GM23338 (cell line): ENCODE measurements around the gene CYTH1.

Source experiments
- CREB1 ChIP-seq: fragments of 250-450 bp; sonication (Bioruptor Pico); IDR thresholded peaks from 2 replicates; pipeline ENCODE4 v1.5.0; 2020; ENCODE audit warnings: low read depth, mild to moderate bottlenecking, moderate library complexity
- EZH2 ChIP-seq: fragments of 200-600 bp; sonication (generic); IDR thresholded peaks from one replicate; pipeline ENCODE4 v1.8.0; 2017; ENCODE audit warnings: antibody characterized with exemption, mild to moderate bottlenecking, low read depth; ENCODE audit not compliant: unreplicated experiment
- EZH2phosphoT487 ChIP-seq: fragments of 200-600 bp; sonication (generic); IDR thresholded peaks from one replicate; pipeline ENCODE4 v1.8.1; 2018; ENCODE audit warnings: antibody characterized with exemption; ENCODE audit not compliant: unreplicated experiment
- JUNB ChIP-seq: IDR thresholded peaks from one replicate; pipeline ENCODE4 v1.6.1; 2016; ENCODE audit warnings: antibody characterized with exemption; ENCODE audit not compliant: unreplicated experiment
- POLR2AphosphoS5 ChIP-seq: IDR thresholded peaks from 2 replicates; pipeline ENCODE4 v1.6.1; 2016; ENCODE audit warnings: antibody characterized with exemption, low read depth
- STAT1 ChIP-seq: IDR thresholded peaks from one replicate; pipeline ENCODE4 v1.6.1; 2016; ENCODE audit warnings: antibody characterized with exemption; ENCODE audit not compliant: unreplicated experiment
- ZNF114 ChIP-seq: fragments of 250-450 bp; sonication (Bioruptor Pico); IDR thresholded peaks from 2 replicates; pipeline ENCODE4 v1.5.0; 2020; ENCODE audit warnings: mild to moderate bottlenecking, moderate library complexity
- ZNF331 ChIP-seq: fragments of 250-450 bp; sonication (Bioruptor Pico); IDR thresholded peaks from 2 replicates; pipeline ENCODE4 v1.5.0; 2020; ENCODE audit warnings: low read depth, mild to moderate bottlenecking, moderate library complexity
- TF ChIP-seq, protein P1 (sequence below), 2 experiments: fragments of 200-600 bp in 1 of 2; sonication (generic) in 1 of 2; conservative IDR thresholded peaks; 2 replicates each; pipeline versions ENCODE4 v1.5.1 to v1.6.1; 2016 to 2017; ENCODE audit warnings: antibody characterized with exemption in 2 of 2, low read depth in 2 of 2, mild to moderate bottlenecking in 2 of 2, moderate library complexity in 1 of 2
- TF ChIP-seq, protein P2 (sequence below): IDR thresholded peaks from one replicate; pipeline ENCODE4 v1.6.1; 2018; ENCODE audit warnings: antibody characterized with exemption; ENCODE audit not compliant: unreplicated experiment
- TF ChIP-seq, protein P3 (sequence below): IDR thresholded peaks from 2 replicates; pipeline ENCODE4 v1.6.1; 2016; ENCODE audit warnings: antibody characterized with exemption

DNA sequence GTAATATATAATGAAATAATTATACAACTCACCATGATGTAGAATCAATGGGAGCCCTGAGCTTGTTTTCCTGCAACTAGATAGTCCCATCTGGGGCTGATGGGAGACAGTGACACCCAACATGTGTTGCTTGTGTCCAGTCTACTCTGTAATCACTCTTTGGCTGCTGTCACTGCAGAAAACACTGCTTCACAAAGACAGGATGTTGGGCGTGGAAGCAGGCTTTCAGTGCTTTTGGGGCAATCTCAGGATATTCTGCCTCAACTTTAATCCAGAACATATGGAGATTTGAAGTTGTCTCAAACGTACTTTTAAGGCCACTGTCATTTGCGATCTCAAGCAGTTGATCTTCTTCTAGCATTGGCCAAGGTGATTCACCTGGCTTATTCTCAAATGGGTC lies 94.9 kb downstream of the CYTH1 start:
- TF ChIP-seq, protein P1, sequence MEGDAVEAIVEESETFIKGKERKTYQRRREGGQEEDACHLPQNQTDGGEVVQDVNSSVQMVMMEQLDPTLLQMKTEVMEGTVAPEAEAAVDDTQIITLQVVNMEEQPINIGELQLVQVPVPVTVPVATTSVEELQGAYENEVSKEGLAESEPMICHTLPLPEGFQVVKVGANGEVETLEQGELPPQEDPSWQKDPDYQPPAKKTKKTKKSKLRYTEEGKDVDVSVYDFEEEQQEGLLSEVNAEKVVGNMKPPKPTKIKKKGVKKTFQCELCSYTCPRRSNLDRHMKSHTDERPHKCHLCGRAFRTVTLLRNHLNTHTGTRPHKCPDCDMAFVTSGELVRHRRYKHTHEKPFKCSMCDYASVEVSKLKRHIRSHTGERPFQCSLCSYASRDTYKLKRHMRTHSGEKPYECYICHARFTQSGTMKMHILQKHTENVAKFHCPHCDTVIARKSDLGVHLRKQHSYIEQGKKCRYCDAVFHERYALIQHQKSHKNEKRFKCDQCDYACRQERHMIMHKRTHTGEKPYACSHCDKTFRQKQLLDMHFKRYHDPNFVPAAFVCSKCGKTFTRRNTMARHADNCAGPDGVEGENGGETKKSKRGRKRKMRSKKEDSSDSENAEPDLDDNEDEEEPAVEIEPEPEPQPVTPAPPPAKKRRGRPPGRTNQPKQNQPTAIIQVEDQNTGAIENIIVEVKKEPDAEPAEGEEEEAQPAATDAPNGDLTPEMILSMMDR (conservative IDR thresholded peaks at IDR 0.05; ENCODE audit: low read depth in 2 of 2): no peak
- TF ChIP-seq ZNF114 (CRISPR knock-in tag) (no peak), EZH2 (no peak), POLR2AphosphoS5 (no peak), CREB1 (CRISPR knock-in tag) (no peak), EZH2phosphoT487 (no peak), JUNB (no peak), STAT1 (no peak), ZNF331 (CRISPR knock-in tag) (no peak)
- TF ChIP-seq, protein P2, sequence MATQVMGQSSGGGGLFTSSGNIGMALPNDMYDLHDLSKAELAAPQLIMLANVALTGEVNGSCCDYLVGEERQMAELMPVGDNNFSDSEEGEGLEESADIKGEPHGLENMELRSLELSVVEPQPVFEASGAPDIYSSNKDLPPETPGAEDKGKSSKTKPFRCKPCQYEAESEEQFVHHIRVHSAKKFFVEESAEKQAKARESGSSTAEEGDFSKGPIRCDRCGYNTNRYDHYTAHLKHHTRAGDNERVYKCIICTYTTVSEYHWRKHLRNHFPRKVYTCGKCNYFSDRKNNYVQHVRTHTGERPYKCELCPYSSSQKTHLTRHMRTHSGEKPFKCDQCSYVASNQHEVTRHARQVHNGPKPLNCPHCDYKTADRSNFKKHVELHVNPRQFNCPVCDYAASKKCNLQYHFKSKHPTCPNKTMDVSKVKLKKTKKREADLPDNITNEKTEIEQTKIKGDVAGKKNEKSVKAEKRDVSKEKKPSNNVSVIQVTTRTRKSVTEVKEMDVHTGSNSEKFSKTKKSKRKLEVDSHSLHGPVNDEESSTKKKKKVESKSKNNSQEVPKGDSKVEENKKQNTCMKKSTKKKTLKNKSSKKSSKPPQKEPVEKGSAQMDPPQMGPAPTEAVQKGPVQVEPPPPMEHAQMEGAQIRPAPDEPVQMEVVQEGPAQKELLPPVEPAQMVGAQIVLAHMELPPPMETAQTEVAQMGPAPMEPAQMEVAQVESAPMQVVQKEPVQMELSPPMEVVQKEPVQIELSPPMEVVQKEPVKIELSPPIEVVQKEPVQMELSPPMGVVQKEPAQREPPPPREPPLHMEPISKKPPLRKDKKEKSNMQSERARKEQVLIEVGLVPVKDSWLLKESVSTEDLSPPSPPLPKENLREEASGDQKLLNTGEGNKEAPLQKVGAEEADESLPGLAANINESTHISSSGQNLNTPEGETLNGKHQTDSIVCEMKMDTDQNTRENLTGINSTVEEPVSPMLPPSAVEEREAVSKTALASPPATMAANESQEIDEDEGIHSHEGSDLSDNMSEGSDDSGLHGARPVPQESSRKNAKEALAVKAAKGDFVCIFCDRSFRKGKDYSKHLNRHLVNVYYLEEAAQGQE: no peak
- TF ChIP-seq, protein P3, sequence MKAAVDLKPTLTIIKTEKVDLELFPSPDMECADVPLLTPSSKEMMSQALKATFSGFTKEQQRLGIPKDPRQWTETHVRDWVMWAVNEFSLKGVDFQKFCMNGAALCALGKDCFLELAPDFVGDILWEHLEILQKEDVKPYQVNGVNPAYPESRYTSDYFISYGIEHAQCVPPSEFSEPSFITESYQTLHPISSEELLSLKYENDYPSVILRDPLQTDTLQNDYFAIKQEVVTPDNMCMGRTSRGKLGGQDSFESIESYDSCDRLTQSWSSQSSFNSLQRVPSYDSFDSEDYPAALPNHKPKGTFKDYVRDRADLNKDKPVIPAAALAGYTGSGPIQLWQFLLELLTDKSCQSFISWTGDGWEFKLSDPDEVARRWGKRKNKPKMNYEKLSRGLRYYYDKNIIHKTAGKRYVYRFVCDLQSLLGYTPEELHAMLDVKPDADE: no peak
